Cardiac fibroblast (primary cell): Measurements from ENCODE around the gene PDGFRA.

Experiments
- DNase-seq, 2 donors: peaks; one replicate each; pipeline versions ENCODE4 v3.0.0 to v3.0.0-alpha.2; 2010; ENCODE audit warnings: low read depth in 2 of 2
- H3K4me3 ChIP-seq, 2 donors: replicated peaks in 1 of 2; 1 replicate in 1 of 2; 2 replicates in 1 of 2; pipeline ENCODE4 v1.5.1; 2011; ENCODE audit warnings: low read depth in 2 of 2, low read length in 2 of 2, mild to moderate bottlenecking in 2 of 2, moderate library complexity in 1 of 2
- TF ChIP-seq, protein P1 (sequence below): IDR thresholded peaks from one replicate; pipeline ENCODE4 v1.5.1; 2011; ENCODE audit warnings: low read depth, mild to moderate bottlenecking, low read length, inconsistent platforms

PDGFRA gene

DNA sequence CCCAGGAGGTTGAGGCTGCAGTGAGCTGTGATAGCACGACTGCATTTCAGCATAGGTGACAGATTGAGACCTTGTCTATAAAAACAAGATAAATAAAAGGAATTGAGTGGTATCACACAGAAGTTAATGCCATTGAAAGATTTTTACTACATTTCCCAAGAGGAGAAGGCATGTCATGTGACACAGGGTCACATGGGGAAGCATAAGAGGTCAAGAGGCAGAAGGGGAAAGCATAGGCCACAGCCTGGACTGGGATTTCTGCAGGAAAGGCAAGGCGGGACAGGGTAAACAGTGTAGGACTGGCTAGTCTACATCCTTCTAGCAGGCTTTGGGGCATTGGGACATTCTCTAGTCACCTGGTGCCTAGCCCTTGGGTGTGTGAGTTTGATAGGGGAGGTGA, 88.6 kb downstream of the PDGFRA start:
- H3K4me3 ChIP-seq, result no peak overlapping the region
- no peak for DNase-seq
- TF ChIP-seq, protein P1, sequence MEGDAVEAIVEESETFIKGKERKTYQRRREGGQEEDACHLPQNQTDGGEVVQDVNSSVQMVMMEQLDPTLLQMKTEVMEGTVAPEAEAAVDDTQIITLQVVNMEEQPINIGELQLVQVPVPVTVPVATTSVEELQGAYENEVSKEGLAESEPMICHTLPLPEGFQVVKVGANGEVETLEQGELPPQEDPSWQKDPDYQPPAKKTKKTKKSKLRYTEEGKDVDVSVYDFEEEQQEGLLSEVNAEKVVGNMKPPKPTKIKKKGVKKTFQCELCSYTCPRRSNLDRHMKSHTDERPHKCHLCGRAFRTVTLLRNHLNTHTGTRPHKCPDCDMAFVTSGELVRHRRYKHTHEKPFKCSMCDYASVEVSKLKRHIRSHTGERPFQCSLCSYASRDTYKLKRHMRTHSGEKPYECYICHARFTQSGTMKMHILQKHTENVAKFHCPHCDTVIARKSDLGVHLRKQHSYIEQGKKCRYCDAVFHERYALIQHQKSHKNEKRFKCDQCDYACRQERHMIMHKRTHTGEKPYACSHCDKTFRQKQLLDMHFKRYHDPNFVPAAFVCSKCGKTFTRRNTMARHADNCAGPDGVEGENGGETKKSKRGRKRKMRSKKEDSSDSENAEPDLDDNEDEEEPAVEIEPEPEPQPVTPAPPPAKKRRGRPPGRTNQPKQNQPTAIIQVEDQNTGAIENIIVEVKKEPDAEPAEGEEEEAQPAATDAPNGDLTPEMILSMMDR, result no peak

DNA sequence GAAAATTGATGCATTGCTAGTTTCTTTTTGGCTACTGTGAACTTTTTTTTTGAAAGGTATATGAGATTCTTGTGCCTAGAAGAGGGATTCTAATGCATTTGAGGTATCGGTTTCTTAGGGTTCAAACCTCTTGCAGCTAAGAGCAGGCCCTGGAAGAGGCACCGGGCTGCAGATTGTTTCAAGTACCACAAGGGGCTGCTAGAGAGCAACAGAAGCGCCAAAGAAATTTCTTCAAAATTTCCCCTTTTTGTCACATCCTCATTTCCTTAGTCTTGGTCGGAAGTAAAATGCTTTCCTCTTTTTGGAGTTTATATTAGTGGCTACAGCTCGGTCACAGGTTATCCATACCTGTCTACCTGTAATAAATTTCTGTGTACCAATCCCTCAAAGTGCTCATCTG, 89.8 kb downstream of the PDGFRA start:
- TF ChIP-seq, protein P1, result peak; percentile 98
- H3K4me3 ChIP-seq, result no peak overlapping the region
- peak; percentile 75 to 79 for DNase-seq

DNA sequence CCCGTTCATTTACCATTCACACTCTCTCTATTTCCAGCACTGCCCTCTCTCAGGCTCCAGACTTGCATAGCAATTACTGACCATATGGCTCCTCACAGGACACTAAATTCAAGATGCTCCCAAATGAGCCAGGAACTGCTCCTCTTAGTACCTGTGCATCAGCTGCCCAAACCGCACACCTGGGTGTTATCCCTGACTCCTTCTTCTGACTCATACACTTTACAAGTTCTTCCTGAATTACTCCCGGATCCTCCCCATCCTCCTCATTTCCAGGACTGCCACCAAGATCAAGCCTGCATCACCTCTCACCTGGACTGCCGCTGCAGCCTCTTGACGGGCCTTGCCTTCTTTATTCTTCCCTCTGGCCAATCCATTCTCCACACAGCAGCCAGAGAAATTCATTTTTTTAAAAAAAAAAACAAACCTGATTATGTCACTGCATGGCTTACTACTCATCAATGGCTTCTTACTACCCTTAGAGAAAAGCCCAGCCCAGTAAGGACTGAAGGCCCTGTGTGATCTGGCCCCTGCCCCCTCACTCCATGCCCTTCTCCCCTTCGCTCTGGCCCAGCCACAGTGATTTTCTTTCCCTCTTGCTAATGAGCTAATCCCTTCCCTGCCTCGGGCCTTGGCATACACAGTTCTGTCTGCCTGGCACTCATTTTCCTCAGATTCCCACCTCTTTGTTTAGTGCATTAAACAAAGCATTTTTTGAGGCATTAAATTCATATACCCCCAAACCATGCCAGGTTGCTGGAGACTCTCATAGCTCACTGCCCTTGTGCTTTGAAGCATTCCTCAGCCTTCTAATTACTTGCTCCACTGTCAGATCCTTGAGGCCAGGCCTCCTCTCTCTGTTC, 92.0 kb downstream of the PDGFRA start:
- no peak overlapping the region for H3K4me3 ChIP-seq
- TF ChIP-seq, protein P1, result no peak

DNA sequence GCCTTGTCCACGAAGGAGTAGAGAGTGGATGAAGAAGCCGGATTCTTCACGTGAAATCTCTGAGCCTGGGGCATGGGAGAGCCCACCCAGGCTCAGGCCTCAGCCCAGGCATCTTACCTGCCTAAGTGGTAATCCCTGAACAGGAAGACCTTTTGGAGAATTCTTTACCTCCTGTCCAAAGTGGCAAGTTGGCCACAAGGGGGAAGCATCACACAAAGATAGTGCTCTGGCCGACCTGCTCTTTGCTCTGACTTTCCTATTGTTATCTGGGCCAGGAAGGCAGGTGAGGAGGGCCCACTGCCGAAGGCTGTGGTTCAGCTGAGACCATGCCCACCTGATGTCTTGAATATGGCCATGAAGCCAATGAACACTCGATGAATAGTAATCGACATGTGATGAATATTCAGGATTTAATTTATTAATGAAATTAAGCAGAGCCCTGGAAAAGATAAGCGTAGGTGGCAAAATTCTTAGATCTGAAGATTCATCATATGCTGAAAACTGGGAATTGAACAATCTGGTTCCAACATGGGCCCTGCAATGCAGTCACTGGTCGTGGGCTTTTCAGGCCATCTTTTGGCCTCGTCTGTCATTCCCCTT, 93.8 kb downstream of the PDGFRA start:
- peak; percentile 67 to 75 for DNase-seq
- TF ChIP-seq, protein P1, result peak; percentile 75
- no peak overlapping the region for H3K4me3 ChIP-seq

More for the DNA sequence above, 92.0 kb downstream of the PDGFRA start:
- DNase-seq, result no peak

DNA sequence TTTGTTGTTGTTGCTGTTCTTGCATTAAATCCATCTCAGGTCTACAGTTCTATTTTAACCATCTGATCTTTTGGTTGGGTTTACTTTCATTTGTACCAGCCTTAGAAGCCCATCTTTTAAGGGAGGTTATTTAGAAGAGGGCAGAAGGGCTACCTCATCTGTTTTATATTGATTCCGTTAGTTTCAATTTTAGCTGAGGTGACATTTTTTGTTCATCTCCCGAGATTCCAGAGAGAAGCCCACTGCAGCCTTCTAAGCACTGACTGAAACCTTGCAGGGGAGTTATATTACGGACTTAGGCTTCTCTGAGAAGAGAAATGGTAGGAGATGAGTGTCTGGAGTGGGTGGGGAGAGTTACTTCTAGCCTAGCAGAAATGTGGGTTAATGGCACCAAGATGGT, 101.8 kb downstream of the PDGFRA start:
- H3K4me3 ChIP-seq, result no peak overlapping the region
- DNase-seq, result no peak
- TF ChIP-seq, protein P1, result no peak

DNA sequence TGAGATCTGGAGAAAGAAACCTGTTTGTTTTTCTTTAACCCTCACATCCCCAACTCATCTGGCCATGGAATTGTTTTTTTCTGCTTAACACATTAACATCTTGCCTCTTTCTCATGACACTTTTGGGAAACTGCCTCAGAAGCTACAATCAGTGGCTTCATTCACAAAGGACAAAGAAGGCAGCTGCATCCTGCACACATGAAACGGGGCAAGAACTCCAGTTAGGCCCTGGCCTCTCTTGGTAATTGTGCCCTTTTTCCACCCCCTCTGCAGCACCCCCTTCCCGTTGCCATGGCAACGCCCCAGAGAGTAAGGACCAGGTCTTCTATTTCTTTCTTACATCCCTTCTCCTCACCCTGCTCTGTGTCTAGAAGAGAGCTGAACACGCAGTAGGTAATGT, 103.4 kb downstream of the PDGFRA start:
- H3K4me3 ChIP-seq, result no peak overlapping the region
- DNase-seq, result no peak
- TF ChIP-seq, protein P1, result no peak
